ENCODE data around the gene LPIN1.

DNA sequence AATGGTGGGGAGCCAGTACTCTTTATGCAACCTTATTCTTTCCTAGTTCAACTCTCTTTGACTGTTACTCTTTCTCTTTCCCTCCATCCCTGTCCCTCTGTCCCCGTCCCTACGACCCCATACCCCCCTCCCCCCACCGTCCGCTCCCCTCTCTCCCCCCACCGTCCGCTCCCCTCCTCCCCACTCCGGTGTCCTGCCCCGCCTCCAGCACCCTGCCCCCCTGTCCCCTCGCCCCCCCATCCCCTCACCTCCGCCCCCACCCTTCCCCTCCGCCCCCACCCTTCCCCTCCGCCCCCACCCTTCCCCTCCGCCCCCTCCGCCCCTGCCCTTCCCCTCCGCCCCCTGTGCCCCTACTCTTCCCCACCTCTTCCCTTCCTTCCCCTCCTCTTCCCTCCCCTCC lies 128.4 kb downstream of the LPIN1 start:
- TF ChIP-seq, protein P1, sequence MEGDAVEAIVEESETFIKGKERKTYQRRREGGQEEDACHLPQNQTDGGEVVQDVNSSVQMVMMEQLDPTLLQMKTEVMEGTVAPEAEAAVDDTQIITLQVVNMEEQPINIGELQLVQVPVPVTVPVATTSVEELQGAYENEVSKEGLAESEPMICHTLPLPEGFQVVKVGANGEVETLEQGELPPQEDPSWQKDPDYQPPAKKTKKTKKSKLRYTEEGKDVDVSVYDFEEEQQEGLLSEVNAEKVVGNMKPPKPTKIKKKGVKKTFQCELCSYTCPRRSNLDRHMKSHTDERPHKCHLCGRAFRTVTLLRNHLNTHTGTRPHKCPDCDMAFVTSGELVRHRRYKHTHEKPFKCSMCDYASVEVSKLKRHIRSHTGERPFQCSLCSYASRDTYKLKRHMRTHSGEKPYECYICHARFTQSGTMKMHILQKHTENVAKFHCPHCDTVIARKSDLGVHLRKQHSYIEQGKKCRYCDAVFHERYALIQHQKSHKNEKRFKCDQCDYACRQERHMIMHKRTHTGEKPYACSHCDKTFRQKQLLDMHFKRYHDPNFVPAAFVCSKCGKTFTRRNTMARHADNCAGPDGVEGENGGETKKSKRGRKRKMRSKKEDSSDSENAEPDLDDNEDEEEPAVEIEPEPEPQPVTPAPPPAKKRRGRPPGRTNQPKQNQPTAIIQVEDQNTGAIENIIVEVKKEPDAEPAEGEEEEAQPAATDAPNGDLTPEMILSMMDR (IDR thresholded peaks at IDR 0.05), result no peak
- TF ChIP-seq POLR2A (IDR thresholded peaks at IDR 0.05) (no peak), POLR2AphosphoS5 (IDR thresholded peaks at IDR 0.05) (no peak), EP300 (IDR thresholded peaks at IDR 0.05) (no peak)
